ENCODE data around the gene C1orf146.

- TF ChIP-seq CTCF (IDR thresholded peaks at IDR 0.05) = no peak
- no peak for TF ChIP-seq EZH2phosphoT487 (IDR thresholded peaks at IDR 0.05)
Observed at GRCh38 chr1:92188436-92189255, 29.1 kb upstream of the C1orf146 start.
